T-helper 2 cell treated with Interferon-gamma antibody and Interleukin-4, amounts not matched to agents 100 ng/mL and 5 ng/mL, for 36 hours (primary cell): ENCODE results near the gene CDK5RAP3. TPM values are rescaled to one million over a fixed set of nuclear protein-coding genes. Genes with fewer than 3 reads are reported as not detected.
"Not testable (repeated sequence)": the region's sequence is repeated elsewhere in the genome, so short reads cannot be mapped to it uniquely, and the experiment has no call there.

Source experiments
- intact Hi-C: fragments of 100-400 bp; cut with micrococcal nuclease; formaldehyde crosslinking; loops from one replicate; pipeline ENCODE4 v1.15.1; 2023
- total RNA-seq: library from RNA; stranded (reverse); gene quantifications from 2 replicates; pipeline ENCODE4 v1.2.3, GENCODE V29; 2022

The CDK5RAP3 gene
- total RNA-seq = 210 and 214 TPM in 2 replicates

GRCh38 chr17:47970725-47971499 is at the start of gene CDK5RAP3:
CDK5RAP3 (plus strand) TSS chr17:47971113; CDS start chr17:47971147, 34 bp downstream.
- intact Hi-C loops = loop anchor here (1.0 to 2.0 kb wide), 7 partner anchors 22 to 130 kb away; partner anchors contain the start of genes CBX1, NFE2L1, PNPO and SP2

DNA sequence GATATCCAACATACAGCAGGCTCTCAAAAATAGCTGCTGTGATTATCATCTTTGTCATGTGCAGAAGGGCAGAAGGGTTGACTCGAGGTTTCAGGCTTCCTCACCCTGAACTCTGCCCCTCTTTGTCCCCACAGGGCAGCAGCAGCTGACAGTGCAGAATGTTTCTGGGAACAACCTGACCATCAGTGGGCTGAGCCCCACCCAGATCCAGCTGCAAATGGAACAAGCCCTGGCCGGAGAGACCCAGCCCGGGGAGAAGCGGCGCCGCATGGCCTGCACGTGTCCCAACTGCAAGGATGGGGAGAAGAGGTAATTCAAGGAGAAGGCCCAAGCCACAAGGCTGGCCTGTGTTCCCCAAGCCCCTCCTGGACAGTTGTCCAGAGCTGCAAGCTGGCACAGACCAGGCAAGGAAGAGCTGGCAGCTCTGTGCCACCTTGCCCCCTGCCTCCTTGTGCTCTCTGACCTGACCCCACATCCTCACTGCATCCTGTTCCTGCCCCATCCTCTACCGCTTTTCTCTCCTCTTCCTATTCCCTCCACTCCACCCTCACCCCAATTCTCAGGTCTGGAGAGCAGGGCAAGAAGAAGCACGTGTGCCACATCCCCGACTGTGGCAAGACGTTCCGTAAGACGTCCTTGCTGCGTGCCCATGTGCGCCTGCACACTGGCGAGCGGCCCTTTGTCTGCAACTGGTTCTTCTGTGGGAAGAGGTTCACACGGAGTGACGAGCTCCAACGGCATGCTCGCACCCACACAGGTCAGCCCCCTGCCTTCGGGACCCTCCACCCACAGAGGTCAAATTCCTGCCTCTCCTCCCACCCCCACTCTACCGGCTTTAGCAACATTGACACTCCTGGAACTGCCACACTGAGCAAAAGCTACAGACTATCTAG is 45.9 kb upstream of the CDK5RAP3 start:
- intact Hi-C loops = no loop called here

- intact Hi-C loops = no loop called here
Measured at GRCh38 chr17:47925678-47925988, 45.3 kb upstream of the CDK5RAP3 start.

DNA sequence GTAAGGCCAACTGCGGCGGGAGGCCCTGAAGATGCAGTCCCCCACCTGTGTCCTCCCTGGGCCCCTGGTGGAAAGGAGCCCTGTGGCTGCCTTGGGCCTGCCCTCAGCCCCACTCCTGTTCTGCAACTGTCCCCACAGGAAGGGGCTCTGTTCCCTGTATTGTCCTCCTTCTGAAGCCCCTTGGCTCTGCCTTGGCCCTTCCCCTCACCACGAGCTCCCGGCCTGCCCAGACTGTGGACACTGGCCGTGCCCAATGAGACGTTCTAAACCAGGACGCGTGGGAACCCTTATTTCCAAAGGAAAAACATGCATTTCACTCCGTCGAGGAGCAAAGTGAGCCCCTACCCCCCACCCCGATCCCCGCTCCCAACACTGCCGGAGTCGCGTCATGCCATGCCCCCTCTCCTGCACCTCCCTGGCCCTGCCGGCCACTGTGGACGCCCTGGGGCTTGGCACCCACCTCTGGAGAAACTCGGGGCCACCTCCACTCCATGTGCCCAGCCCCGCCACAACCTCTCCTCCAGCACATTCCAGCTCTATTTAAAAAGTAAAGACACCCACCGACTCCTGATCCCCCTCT is 43.0 kb upstream of the CDK5RAP3 start:
- intact Hi-C loops = no loop called here

- intact Hi-C loops = no loop called here
Measured at GRCh38 chr17:47928415-47928814, 42.5 kb upstream of the CDK5RAP3 start.

DNA sequence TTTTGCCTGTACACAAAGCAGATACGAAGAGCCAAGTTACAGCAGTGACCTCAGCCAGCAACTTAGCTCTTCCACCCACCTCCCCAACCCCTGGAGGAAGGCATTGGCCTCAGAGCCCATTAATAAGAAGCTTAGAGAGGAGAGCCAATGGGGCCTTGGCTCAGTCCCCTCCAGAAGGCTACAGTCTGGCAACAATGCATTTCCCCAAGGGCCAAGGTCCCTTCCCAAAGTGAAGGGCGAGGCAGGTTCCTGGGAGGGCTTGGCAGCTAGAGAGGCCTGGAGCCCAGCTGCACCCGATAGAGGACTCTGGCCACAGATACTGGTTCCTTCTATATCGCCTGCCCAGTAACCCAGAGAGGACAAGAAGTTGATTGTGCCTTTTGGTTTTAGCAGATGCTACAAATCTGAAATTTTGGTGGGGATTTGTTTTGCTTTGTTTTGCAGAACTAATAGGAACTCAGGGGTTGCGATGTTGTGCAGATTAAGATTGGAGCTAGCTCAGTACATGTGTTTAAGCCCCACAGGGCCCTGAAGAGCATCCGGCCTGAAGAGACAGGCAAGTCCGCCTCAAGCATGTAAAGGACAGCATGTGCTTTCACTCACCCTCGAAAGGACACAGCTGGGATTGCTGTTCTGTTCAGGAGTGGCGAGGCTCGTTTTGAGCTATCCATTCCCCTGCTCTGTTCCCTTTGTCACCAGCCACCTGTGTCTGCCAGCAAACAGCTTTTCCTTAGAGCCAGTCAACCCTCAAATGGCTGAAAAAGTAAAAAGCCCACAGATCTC is 41.5 kb upstream of the CDK5RAP3 start:
- intact Hi-C loops = no loop called here

DNA sequence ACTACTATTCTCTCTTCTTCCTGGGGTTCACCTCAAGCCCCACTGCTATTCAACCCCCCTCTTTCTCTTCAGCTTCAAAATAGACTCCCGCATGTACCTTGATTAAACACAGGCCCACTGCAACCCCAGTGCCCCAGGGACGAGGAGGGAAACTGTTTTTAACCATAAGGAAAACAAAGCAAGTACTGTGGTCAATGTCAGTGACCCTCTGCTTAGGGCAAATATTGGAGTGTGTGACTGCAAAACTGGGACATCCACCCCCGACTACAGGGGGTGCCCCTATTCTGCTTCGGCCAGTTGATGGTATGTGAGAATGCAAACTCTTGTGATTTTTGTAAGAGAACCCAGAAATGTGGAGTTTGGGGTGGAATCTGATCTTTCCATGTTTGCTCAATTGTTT is 39.1 kb upstream of the CDK5RAP3 start:
- intact Hi-C loops = no loop called here

DNA sequence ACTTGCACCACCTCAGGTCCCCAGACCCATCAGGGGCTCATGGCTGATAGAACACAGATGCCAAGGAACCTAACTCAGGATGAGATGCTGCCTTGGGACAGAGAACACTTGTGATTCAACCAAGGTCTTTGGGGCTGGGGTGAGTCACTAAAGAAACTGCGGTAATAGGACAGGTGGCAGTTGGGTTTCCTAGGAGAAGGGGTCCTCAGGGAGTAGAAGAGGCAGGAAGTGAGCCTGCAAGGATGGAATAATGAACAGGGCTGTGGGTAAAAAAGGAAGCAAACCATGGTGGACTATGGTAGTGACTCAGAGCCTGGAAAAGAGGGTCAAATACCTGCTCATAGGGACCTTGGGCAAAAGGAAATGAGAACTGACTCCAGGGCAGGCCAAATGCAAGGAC is 36.1 kb upstream of the CDK5RAP3 start:
- intact Hi-C loops = no loop called here

DNA sequence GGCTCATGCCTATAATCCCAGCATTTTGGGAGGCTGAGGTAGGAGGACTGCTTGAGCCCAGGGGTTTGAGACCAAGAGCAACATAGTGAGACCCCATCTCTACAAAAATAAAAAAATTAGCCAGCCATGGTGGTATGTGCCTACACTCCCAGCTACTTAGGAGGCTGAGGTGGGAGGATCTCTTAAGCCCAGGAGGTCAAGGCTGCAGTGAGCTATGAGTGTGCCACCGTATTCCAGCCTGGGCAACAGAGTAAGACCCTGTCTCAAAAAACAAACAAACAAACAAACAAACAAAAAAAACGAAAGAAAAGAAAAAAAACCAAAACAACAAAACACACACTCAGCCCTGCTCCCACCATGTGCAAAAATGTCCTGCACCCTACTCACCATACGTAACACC is 35.4 kb upstream of the CDK5RAP3 start:
- intact Hi-C loops = not testable (repeated sequence)

DNA sequence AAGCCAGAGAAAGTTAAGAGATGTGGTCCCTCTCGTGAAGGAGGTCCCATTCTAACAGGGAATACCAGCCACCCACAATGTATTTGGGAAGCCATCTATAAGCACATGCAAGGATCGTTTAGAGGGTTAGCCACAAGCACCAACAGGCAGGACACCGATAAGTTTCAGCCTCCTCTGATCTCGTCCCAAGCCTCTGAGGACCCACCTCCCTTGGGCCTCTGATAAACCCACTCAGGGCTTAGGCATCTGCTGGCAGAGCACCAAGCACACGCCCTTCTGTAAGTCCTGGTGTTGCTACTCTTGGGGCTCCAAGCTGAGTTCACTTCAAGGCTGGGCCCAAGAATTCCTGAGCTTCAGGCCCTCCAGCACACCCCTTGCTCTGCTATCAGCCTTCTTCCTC is 35.0 kb upstream of the CDK5RAP3 start:
- intact Hi-C loops = no loop called here

GRCh38 chr17:47937941-47938340 is 33.0 kb upstream of the CDK5RAP3 start:
- intact Hi-C loops = no loop called here

GRCh38 chr17:47941246-47942095 is 29.4 kb upstream of the CDK5RAP3 start, which contains the start of gene PNPO:
PNPO (plus strand) TSS chr17:47941571; CDS start chr17:47941676, 105 bp downstream.
- intact Hi-C loops = loop anchor here (1.0 to 10.0 kb wide), 5 partner anchors 29 to 163 kb away; partner anchors contain the start of genes CBX1, CDK5RAP3, NFE2L1 and SCRN2

DNA sequence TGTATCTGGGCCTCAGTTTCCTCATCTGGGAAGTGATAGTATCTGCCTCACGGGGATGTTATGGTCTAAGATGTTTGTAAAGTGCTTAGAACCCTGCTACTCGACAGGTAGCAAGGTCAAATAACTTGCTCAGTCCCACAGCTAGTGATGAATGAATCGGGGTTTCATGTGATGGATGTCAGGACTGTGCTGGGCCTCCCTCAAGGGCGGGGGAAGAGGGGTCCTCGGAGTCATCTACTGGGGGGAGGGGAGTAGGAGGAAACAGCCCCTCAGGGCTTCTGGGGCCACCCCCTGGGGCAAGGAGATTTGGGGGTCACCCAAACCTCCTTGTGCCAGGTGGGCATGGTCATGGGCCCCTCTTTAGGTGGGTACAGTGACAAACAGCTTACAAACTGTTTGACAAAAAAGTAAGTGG is 28.8 kb upstream of the CDK5RAP3 start:
- intact Hi-C loops = loop anchor here (5.0 to 10.0 kb wide), 2 partner anchors 100 to 163 kb away; partner anchors contain the start of genes CBX1, SCRN2 and SNX11

DNA sequence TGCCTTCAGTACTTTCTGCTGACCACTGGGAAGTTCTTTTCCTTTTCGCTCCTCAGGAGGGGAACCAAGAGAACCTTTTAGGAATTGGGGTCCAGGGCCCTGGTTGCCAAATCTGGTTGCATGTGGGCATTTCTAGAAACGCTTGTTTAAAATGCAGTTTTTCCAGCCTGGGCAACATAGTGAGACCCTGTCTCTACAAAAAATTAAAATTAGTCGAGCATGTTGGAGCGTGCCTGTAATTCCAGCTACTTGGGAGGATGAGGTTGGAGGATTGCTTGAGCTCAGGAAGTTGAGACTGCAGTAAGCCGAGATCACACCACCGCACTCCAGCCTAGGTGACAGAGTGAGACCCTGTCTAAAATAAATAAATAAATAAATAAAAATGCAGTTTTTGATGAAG is 28.3 kb upstream of the CDK5RAP3 start:
- intact Hi-C loops = loop anchor here (5.0 to 10.0 kb wide), 2 partner anchors 100 to 162 kb away; partner anchors contain the start of genes CBX1, SCRN2 and SNX11

GRCh38 chr17:47945080-47945479 is 25.8 kb upstream of the CDK5RAP3 start:
- intact Hi-C loops = loop anchor here (10.0 kb wide), 1 partner anchor 160 kb away; the partner anchor contains the start of genes CBX1 and SNX11

DNA sequence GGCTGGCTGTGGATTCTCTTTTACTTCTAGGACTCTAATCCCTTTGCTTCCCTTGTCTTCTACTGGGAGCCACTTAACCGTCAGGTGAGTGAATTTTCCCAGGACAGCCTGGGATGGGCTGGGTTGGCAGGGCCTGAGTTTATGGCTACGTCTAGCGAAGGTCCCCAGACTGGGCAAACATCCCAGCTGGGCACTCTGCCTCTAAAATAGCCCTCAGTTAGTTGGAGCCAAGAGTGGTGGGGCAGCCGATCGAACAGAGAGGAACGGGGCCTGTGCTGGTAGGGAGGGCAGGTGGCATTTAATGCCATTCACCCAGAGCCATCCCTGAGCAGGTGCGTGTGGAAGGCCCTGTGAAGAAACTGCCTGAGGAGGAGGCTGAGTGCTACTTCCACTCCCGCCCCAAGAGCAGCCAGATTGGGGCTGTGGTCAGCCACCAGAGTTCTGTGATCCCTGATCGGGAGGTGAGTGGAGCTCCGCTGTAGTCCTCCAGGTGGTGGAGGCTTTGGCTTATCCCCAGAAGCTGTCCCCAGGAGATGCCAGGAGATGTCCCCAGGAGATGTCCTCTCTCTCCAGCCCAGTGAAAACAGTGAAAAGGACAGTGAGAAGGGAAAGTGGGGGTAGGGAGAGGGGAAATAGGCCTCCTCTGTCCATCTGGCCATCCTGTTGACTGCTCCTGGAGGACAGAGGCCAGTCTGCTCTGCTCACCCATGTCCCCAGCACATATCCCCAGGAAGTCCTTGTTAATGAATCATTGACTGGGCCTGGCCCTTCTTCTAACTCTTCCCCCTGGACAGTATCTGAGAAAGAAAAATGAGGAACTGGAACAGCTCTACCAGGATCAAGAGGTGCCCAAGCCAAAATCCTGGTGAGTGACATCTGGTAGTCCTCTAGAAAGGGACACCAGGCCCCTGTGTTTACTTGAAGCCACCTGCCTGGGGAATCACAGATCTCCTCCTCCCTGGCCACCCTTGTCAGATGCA is 25.1 kb upstream of the CDK5RAP3 start:
- intact Hi-C loops = loop anchor here (10.0 kb wide), 1 partner anchor 159 kb away; the partner anchor contains the start of genes CBX1 and SNX11

DNA sequence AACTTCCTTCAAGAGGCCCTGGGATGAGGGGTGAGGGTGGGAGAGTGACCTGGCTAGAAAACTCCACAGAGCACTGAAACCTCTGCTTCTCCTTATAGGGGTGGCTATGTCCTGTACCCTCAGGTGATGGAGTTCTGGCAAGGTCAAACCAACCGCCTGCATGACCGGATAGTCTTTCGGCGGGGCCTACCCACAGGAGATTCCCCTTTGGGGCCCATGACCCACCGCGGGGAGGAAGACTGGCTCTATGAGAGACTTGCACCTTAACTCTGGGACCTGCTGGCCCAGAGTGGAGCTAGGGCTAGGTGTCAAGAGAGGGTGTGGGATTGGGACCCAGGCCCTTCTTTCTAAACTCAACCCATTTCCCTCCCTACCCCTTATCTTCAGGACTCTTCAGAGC is 24.4 kb upstream of the CDK5RAP3 start:
- intact Hi-C loops = loop anchor here (10.0 kb wide), 1 partner anchor 158 kb away; the partner anchor contains the start of genes CBX1 and SNX11

DNA sequence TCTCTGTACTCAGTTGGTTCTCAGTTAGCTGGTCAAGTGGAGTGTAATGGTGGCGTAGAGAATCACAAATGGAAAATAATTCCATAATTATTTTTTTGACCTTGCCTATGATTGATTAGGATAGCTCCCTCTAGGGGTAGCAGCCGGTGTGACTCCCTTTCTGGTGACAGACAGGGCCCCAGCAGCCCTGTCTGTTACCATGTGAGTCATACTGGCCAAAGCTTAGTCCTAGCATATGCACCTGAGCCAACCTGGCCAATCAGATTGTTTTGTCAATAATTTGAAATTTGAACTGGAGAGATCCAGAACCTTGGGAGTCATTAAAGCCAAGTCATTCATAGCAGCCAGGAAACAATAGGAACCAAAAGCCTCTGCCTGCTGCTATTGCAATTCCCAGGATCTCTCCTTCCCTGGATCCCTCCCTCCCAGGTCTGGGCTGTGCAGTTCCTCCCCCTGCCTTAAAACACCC is 23.9 kb upstream of the CDK5RAP3 start:
- intact Hi-C loops = loop anchor here (10.0 kb wide), 1 partner anchor 158 kb away; the partner anchor contains the start of genes CBX1 and SNX11
